PC-3 (cell line): Measurements from ENCODE around the gene SLC46A2. TPM values are rescaled to one million over a fixed set of nuclear protein-coding genes. Genes with fewer than 3 reads are reported as not detected.

Source experiments
- ATAC-seq: fragments of 200-7000 bp; cut with Tn5 transposase; 2 replicates; pipeline ENCODE4 v1.9.1; 2020; ENCODE audit warnings: mild to moderate bottlenecking, moderate library complexity
- BruUV-seq: library from RNA; stranded (reverse); fragments of 400-500 nt; replicated peaks from 2 replicates; lab custom pipeline; 2021; lab: Mats Ljungman, UMichigan
- CTCF ChIA-PET: fragments of 300-600 bp; sonication (Branson Sonifier 250); formaldehyde crosslinking; loops from one replicate; lab custom pipeline; 2022; ENCODE audit warnings: antibody characterized with exemption; lab: Charles Lee
- POLR2A ChIA-PET: fragments of 300-600 bp; sonication (Branson Sonifier 250); formaldehyde crosslinking; loops from one replicate; lab custom pipeline; 2022; ENCODE audit warnings: antibody characterized with exemption; ENCODE audit not compliant: unreplicated experiment; lab: Charles Lee
- DNase-seq: peaks from one replicate; pipeline ENCODE4 v3.0.0-alpha.2; 2015
- H2AFZ ChIP-seq: fragments of 300-600 bp; sonication (generic); 2 replicates; pipeline ENCODE4 v1.6.0; 2016; ENCODE audit warnings: antibody characterized with exemption, low read length
- H3F3A ChIP-seq: fragments of 300-600 bp; sonication (generic); one replicate; pipeline ENCODE4 v1.6.0; 2017; ENCODE audit warnings: antibody characterized with exemption, low read length, control low read depth, mild to moderate bottlenecking; ENCODE audit not compliant: unreplicated experiment
- H3K27ac ChIP-seq: fragments of 300-600 bp; sonication (generic); 2 replicates; pipeline ENCODE4 v1.5.1; 2016; ENCODE audit warnings: mild to moderate bottlenecking, low read length
- H3K27me3 ChIP-seq: fragments of 300-600 bp; sonication (generic); 2 replicates; pipeline ENCODE4 v1.6.1; 2016; ENCODE audit warnings: low read length, mixed read lengths
- H3K36me3 ChIP-seq: fragments of 300-600 bp; sonication (generic); 2 replicates; pipeline ENCODE4 v1.6.1; 2016; ENCODE audit warnings: low read depth, mixed run types, low read length, mixed read lengths
- H3K4me1 ChIP-seq: fragments of 300-600 bp; sonication (generic); 2 replicates; pipeline ENCODE4 v1.5.1; 2016; ENCODE audit warnings: low read length; ENCODE audit not compliant: insufficient read depth
- H3K4me2 ChIP-seq: fragments of 300-600 bp; sonication (generic); 2 replicates; pipeline ENCODE4 v1.6.0; 2016; ENCODE audit warnings: low read length
- H3K4me3 ChIP-seq: fragments of 300-600 bp; sonication (generic); 2 replicates; pipeline ENCODE4 v1.5.1; 2016; ENCODE audit warnings: mild to moderate bottlenecking, low read length, mixed read lengths
- H3K79me2 ChIP-seq: fragments of 300-600 bp; sonication (generic); 2 replicates; pipeline ENCODE4 v1.6.1; 2017; ENCODE audit warnings: low read length, mixed read lengths
- H3K9ac ChIP-seq: fragments of 300-600 bp; sonication (generic); 2 replicates; pipeline ENCODE4 v1.6.0; 2016; ENCODE audit warnings: mild to moderate bottlenecking, low read length
- H3K9me2 ChIP-seq: fragments of 300-600 bp; sonication (generic); replicated peaks from 2 replicates; pipeline ENCODE4 v1.6.1; 2016; ENCODE audit warnings: mixed run types, low read length, mixed read lengths
- H3K9me3 ChIP-seq: fragments of 300-600 bp; sonication (generic); 2 replicates; pipeline ENCODE4 v1.6.1; 2016; ENCODE audit warnings: low read length, mixed read lengths
- H4K20me1 ChIP-seq: fragments of 300-600 bp; sonication (generic); 2 replicates; pipeline ENCODE4 v1.6.1; 2016; ENCODE audit warnings: low read length, mixed read lengths
- EZH2 ChIP-seq: fragments of 300-600 bp; sonication (generic); IDR thresholded peaks from one replicate; pipeline ENCODE4 v1.6.1; 2017; ENCODE audit warnings: antibody characterized with exemption, mild to moderate bottlenecking, low read length; ENCODE audit not compliant: unreplicated experiment
- EZH2phosphoT487 ChIP-seq: fragments of 300-600 bp; sonication (generic); IDR thresholded peaks from 2 replicates; pipeline ENCODE4 v1.6.1; 2018; ENCODE audit warnings: mild to moderate bottlenecking, antibody characterized with exemption, low read length, borderline replicate concordance
- intact Hi-C: fragments of 100-400 bp; cut with micrococcal nuclease; formaldehyde crosslinking; loops from 2 replicates; pipeline ENCODE4 v1.9.0; 2023
- total RNA-seq: library from RNA; depleted of rRNA; stranded (reverse); fragments of >200 nt; gene quantifications from 2 replicates; pipeline ENCODE4 v1.2.3, GENCODE V29; 2014
- TF ChIP-seq, protein P1 (sequence below): fragments of 300-600 bp; sonication (generic); conservative IDR thresholded peaks from 2 replicates; pipeline ENCODE4 v1.5.1; 2017; ENCODE audit warnings: antibody characterized with exemption, low read depth, mild to moderate bottlenecking, low read length

Gene SLC46A2
- total RNA-seq, 1 experiment from 2014 or later = not detected

DNA sequence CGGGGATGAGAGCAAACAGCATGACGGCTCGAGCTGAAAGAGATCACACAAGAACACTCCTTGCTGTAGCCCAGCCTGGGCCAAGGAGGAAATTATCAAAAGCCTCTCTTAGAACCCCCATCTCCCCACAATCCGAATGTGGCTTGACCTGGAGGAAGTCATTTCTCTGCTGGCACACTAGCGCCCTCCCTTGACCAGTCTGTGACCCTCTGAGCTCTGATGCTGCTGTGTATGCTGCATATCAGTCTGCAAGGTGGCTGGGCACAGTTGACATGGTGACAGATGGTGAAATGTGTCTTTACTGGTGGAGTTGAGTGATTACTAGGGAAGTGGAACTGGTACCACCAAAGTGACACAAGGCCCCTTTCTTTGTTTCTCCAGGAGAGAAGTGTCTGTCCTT lies 3.3 kb downstream of the SLC46A2 start:
- no peak for DNase-seq
- Histone ChIP-seq H4K20me1 (no peaks in the 10 kb centered on the region), H3K4me2 (no peak overlapping the region), H3K9ac (no peak overlapping the region), H3K4me3 (no peak overlapping the region), H3K4me1 (peaks cover 22% of the 10 kb centered on the region), H3K36me3 (no peaks in the 10 kb centered on the region), H3K9me3 (no peaks in the 10 kb centered on the region), H3K27me3 (no peaks in the 10 kb centered on the region), H3K27ac (no peak overlapping the region), H3K9me2 (no peaks in the 10 kb centered on the region), H3K79me2 (no peaks in the 10 kb centered on the region), H2AFZ (no peak overlapping the region), H3F3A (no peaks in the 10 kb centered on the region)
- POLR2A ChIA-PET = no interaction called here
- ATAC-seq = no peak
- CTCF ChIA-PET = interaction anchor here (0.5 to 0.6 kb wide), 2 partner anchors 154 to 230 kb away, joined by 4 to 5 read pairs; no protein-coding TSS in a partner anchor
- no peak for TF ChIP-seq EZH2
- TF ChIP-seq, protein P1, sequence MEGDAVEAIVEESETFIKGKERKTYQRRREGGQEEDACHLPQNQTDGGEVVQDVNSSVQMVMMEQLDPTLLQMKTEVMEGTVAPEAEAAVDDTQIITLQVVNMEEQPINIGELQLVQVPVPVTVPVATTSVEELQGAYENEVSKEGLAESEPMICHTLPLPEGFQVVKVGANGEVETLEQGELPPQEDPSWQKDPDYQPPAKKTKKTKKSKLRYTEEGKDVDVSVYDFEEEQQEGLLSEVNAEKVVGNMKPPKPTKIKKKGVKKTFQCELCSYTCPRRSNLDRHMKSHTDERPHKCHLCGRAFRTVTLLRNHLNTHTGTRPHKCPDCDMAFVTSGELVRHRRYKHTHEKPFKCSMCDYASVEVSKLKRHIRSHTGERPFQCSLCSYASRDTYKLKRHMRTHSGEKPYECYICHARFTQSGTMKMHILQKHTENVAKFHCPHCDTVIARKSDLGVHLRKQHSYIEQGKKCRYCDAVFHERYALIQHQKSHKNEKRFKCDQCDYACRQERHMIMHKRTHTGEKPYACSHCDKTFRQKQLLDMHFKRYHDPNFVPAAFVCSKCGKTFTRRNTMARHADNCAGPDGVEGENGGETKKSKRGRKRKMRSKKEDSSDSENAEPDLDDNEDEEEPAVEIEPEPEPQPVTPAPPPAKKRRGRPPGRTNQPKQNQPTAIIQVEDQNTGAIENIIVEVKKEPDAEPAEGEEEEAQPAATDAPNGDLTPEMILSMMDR = peak; percentile 47; the same call in 1 of the 2 replicates
- intact Hi-C loops = no loop called here
- no TSS peak for BruUV-seq

DNA sequence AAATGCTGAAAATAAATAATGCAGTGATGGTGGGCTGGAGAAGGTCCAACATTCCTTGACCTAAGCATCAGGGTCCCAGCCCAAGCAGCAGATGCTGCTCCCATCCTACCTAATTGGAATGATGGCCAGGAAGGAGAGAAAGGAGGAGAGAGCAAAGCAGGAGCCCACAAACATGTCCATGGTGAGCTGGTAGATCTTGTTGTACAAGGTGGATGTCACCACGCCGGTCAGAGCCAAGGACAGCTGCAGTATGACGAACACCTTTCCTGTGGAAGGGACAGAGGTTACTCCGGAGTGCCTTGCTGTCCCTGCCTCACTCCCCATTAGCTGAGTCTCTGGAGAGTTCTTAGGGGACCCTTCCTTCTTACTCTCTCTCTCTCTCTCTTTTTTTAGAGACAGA lies 4.3 kb downstream of the SLC46A2 start:
- Histone ChIP-seq H3K27me3 (no peaks in the 10 kb centered on the region), H3F3A (no peaks in the 10 kb centered on the region), H3K4me3 (no peak overlapping the region), H3K9me3 (no peaks in the 10 kb centered on the region), H3K4me2 (no peak overlapping the region), H3K27ac (no peak overlapping the region), H3K79me2 (no peaks in the 10 kb centered on the region), H3K9ac (no peak overlapping the region), H3K36me3 (no peaks in the 10 kb centered on the region), H3K9me2 (no peaks in the 10 kb centered on the region), H4K20me1 (no peaks in the 10 kb centered on the region), H3K4me1 (peaks cover 31% of the 10 kb centered on the region), H2AFZ (no peak overlapping the region)
- DNase-seq = no peak
- ATAC-seq = no peak
- intact Hi-C loops = no loop called here
- CTCF ChIA-PET = no interaction called here
- no peak for TF ChIP-seq EZH2phosphoT487
- TF ChIP-seq, protein P1 = no peak
- TF ChIP-seq EZH2 = no peak
- POLR2A ChIA-PET = no interaction called here
- BruUV-seq = no TSS peak

DNA sequence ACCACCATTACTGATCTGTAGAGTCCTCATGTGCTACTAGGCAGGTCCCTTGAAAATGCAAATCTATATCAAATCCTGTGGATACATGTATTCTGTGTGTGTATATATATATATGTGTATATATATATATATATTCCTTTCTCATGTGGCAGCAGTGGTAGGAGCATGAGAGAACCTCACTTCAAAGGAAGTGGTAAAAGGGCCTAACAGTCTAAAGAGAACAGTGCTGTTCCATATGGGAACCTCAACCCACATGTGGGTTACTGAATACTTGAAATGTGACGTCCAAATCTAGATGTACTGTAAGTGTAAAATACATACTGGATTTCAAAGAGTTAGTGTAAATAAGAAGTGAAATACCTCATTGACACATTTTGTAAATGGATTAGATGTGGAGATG lies 5.4 kb downstream of the SLC46A2 start:
- ATAC-seq = no peak
- CTCF ChIA-PET = interaction anchor here (1.6 kb wide), 1 partner anchor 18 kb away, joined by 5 read pairs; no protein-coding TSS in a partner anchor

More for the DNA sequence above, 5.4 kb downstream of the SLC46A2 start:
- H3K4me1 ChIP-seq = peaks cover 36% of the 10 kb centered on the region
- 0 out of 2 replicates have a peak overlapping the region, but pooled peaks have one; percentile 63 for H3K9ac ChIP-seq
- no peaks in the 10 kb centered on the region for H3K79me2 ChIP-seq
- TF ChIP-seq EZH2 (no peak), EZH2phosphoT487 (no peak)
- TF ChIP-seq, protein P1 = no peak
- H3F3A ChIP-seq = no peaks in the 10 kb centered on the region
- no peaks in the 10 kb centered on the region for H3K36me3 ChIP-seq
- no peak overlapping the region for H3K4me3 ChIP-seq
- no peak overlapping the region for H2AFZ ChIP-seq
- H3K27ac ChIP-seq = peak overlapping the region; percentile 93
- no TSS peak for BruUV-seq
- intact Hi-C loops = no loop called here
- no peaks in the 10 kb centered on the region for H3K9me2 ChIP-seq
- POLR2A ChIA-PET = interaction anchor here (0.5 kb wide), 1 partner anchor 18 kb away, joined by 23 read pairs; no protein-coding TSS in a partner anchor
- DNase-seq = no peak
- H3K27me3 ChIP-seq = no peaks in the 10 kb centered on the region
- H4K20me1 ChIP-seq = no peaks in the 10 kb centered on the region
- H3K9me3 ChIP-seq = no peaks in the 10 kb centered on the region
- peak overlapping the region; percentile 79 for H3K4me2 ChIP-seq
